NCI-H1092 (cell line): ENCODE results near the gene SRP19.
"Not testable (repeated sequence)": the region's sequence is repeated elsewhere in the genome, so short reads cannot be mapped to it uniquely, and the experiment has no call there.

ENCODE experiments used
- DNase-seq: peaks from one replicate; lab custom pipeline; 2025; lab: John Stamatoyannopoulos, UW

SRP19 gene

DNA sequence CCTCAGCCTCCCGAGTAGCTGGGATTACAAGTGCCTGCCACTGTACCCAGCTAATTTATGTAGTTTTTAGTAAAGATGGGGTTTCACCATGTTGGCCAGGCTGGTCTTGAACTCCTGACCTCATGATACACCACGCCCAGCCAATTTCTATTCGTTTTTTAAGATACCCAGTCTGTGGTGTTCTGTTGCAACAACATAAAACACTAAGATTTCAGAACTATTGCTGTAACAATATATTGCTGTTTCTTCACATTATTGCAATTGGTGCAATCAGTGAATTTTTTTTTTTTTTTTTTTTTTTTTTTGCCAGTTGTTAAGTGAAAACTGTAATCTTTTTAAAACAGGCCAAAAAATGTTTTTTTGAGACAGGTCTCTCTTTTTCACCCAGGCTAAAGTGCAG is 9.9 kb downstream of the SRP19 start:
- DNase-seq = no peak

DNA sequence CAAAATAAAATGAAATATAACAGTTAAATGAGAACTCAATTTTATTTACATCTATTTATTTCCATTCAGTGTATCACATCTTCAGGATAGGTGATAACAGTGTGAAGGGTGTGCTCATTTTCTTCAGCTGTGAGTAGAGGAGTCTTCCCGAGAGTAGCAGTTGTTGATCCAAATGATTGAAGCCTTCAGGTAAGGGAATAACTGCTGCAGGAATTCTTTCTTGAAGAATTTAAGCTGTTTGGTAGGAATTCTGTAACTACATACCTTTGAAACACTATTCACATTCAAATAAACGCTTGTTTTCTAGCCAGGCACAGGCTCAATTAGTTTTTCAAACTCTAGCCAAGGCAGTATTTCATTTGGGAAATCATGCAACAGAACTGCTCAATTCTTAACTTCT is 15.3 kb downstream of the SRP19 start:
- DNase-seq = no peak

DNA sequence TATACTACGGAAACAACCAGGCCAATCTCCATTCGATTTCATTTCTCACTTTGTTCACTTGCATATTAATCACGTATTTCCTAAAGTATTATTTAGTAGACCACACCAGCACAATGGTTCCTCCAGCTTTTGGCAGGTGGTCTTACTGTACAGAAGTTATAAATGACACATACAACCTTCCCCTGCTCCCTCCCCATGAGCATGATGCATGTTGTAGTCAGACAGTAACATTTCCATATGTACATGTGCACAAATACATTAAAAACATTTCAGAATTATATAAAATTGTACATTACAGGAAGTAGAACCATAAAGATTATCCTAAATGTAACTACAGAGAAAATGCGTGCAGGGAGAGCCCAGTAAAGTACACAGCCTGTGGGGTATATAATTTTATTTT is 17.0 kb downstream of the SRP19 start:
- DNase-seq = no peak

DNA sequence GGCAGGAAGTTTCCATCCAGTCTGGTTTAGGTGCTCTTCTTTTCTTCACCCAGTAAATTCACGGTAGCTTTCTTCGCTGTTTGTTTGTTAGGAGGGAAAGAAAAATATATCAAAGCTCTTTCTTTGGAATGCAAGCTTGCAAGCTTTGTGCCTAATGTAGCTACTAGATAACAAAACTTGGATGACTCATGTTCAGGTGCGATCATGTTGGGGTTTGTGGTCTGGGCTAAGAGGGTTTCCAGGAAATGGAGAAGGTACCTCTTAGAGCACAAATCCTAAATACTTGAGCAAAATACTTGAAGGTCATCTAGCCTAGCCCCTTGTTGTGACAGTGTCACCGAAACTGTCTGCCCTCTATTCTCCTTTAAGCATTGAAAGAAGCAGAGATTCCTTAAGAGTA is 17.7 kb downstream of the SRP19 start:
- no peak for DNase-seq

DNA sequence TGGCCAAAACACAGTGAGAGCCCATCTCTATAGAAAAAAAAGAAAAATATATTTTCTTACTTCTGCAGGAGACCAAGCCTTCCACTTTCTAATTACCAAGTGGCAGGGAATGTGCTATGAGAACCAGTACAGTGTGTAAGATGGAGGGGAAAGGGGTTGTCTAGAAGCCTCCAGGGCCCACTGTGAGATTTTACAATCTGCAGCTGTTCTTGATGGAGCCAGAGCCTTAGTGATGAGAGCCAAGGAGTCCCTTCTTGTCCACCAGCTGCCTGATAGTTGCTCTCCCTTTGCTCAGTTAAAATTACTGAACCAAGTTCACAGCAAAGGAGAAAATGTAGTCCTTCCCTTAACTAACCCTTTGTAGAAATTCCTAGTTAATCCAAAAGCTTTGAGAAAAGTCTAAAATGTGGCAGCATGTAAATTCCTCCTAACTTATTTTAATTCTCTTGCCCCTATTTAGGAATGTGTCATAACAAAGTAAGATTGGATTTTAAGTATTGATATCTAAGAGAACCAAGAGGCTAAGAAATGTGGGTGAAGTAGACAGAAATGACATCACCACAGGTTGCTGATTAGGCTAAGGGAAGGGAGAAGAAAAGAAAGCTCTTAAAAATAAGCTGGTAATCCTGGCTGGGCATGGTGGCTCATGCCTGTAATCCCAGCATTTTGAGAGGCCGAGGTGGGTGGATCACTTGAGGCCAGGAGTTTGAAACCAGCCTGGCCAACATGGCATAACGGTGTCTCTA is 19.3 kb downstream of the SRP19 start:
- DNase-seq = no peak

DNA sequence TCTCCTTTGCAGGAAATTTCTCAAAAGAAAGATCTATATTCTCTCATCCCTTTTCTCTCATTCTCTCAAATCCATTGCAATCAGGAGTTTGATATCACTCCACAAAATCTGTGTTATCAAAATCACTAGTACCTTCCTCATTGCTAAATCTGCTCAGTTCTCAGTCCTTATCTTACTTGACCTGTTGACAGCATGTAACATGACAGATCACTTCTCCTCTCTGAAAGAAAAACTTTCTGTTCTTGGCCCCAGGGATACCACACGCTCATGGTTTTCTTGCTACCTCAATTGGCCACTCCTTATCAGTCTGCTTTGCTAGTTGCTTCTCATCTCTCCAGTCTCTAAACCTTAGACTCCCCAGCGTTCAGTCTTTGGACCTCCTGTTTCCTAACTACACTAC is 22.1 kb downstream of the SRP19 start:
- DNase-seq = no peak

DNA sequence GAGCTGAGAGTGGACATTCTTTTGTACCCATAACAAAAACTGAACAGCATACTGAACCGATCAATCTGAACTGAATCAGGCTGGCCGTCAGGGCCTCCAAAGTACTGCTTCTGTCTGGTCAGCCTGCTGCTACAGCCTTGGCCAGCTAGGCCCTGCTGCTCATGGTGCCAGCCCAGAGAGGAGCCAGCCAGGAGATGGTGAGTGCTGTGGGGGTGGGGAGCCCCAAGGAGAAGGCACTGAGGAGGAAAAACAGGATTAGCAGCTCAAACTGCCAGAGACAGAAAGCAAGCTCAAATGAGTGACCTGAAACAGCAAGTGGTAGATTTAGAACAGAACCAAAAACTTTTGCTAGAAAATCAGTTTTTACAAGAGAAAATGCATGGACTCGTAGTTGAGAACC is 23.9 kb downstream of the SRP19 start:
- no peak for DNase-seq

DNA sequence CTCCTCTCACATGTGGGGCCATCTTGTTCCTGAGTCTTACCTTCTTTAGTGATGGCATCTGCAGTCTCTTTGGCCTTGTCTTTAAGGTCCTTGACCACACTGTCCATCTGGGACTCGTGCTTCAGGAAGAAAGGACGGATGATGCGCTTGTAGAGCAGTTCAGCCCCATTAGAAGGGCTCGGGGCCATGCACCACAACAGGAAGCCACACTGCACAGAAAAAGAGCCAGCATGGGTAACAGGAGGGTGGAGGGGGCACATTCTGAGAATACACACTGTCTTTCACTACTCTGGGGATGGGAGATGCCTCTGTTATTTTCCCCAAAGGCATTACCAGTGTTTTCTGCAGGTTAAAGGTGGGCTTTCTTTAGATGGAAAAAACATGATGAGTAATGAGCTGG is 25.9 kb downstream of the SRP19 start:
- DNase-seq = no peak

DNA sequence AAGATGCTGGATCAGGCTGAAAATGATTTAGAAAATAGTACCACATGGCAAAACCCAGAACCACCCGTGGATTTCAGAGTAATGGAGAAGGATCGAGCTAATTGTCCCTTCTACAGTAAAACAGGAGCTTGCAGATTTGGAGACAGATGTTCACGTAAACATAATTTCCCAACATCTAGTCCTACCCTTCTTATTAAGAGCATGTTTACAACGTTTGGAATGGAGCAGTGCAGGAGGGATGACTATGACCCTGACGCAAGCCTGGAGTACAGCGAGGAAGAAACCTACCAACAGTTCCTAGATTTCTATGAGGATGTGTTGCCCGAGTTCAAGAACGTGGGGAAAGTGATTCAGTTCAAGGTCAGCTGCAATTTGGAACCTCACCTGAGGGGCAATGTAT is 31.0 kb downstream of the SRP19 start:
- not testable (repeated sequence) for DNase-seq

DNA sequence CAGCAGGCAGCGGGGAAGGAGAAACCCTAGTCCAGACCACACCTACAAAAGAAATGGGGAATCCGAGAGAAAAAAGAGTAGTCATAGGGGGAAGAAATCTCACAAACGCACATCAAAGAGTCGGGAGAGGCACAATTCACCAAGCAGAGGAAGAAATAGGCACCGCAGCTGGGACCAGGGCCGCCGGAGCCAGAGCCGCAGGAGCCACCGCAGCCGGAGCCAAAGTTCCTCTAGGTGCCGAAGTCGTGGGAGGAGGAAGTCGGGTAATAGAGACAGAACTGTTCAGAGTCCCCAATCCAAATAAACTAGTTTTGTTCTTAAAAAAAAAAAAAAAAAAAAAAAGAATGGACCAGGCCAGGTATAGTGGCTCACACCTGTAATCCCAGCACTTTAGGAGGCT is 31.7 kb downstream of the SRP19 start:
- DNase-seq = no peak

DNA sequence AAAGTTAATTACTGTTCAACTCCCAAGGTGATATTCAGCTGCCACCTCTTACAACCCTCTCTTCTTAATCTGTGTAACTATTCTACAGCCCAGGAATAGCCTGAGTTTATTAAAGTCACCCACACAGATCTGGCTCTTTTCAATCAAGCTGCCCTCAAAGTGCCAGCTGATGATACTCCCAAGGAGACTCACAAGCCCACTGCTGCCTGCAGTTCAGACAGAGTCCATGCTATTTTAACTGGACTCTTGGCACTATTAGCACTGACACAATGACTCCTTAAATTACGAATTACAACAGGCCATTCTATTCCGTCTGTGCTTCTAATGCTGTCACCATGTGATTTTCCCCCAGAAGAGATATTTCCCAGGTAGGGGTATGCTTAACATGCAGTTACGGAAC is 34.6 kb downstream of the SRP19 start:
- DNase-seq = no peak

DNA sequence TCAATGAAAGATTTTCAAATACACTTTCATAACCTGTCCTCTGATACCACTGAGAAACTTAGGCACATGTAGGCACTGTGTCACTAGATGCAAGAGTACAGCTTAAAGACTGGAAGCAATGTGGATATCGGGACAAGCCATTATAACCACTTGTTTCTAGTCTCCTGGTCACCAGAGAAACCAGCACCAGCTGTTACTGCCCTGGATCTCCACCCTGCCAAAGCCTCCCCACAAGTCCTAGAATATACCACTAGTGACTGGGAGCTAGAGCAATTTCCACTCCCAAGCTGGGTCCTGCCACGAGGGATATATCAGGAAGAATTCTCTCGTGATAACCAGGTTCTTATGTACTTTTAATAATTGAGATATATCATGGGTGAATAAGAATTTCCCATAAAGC is 41.5 kb downstream of the SRP19 start:
- no peak for DNase-seq

DNA sequence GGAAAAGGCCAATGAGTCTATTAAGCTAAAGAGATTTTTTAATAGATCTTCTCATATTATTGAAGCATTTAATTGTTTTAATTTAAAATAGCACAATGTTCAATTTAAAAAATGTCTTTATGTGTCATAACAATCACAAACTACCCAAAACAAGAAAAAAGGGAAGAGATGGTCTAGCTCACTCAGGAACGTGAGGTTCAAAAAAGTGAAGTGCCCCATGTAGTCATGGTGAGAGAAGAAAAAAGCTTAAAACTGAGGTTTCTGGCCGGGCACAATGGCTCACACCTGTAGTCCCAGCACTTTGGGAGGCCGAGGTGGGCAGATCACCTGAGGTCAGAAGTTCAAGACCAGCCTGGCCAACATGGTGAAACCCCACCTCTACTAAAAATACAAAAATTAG is 43.9 kb downstream of the SRP19 start:
- not testable (repeated sequence) for DNase-seq

DNA sequence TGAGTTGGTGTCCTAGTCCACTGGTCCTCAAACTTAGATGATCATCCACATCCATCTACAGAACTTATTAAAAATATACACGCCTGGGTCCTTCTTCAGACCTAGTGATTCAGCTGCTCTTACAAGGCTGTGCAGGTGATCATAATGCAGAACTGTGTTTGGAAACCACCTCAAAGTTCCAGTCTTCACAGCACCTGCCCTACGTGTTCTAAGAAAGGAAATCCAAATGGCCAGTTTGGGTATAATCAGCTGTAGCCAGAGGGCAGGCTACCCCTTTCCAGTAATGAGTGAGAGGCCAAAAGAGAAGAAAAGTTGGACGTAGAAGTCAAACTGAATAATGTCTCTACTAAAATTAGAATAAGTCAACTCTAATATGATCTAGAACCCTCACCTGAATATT is 45.5 kb downstream of the SRP19 start:
- no peak for DNase-seq

DNA sequence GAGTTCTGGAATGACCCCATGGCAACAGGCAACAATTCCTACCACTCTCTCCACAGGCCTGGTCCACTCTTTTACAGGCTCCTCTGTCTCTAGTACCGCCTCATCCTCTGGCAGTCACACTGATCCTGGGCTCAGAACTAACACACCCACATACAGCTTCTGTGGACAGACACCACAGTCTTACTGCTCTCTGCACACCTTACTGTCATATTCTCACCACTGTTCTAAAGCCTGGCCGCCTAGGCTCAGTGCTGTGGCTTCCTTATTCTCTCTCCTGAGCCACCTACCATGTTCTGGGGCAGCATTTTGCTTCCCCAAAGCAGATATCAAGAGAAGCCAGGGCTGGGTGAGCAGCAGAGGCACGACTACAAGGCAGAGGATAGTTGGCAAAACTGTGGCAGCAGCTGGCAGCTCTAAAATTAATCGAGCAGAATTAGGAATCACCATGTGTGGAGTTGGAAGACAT is 46.1 kb downstream of the SRP19 start:
- DNase-seq = no peak

DNA sequence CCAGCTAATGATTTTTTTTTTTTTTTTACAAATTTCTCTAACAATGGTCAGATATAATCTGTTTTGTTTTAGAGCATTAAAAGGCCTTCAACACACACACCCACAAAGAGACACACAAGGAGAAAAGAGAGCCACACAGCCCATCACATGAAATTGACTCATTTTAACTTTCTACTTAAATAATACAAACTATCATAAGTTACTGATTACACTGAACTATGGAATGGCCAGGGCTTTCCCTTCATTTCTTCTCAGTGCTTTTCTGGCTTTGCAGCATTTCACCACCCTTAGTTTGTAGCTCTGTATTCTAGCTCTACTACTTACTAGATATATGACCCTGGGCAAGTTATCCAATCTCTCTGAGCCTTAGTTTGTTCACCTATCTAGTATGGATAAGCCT is 47.8 kb downstream of the SRP19 start:
- DNase-seq = no peak

DNA sequence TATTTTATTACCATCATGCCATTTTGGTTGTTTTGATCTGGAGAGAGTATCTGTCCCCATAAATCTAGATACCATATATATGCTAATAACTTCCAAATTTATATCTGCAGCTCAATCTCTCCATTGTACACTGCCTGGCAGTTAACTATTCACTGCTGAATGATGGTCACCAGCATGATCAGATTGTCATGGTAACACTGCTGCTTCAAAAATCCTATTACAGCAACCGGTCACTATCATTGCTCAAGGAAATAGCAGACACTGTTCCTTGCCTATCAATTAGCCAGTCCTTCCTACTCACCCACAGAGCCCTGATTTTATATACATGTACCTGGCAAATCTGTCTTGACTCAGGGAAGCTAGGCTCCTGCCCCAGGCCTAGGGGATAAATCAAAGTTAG is 49.4 kb downstream of the SRP19 start:
- no peak for DNase-seq

DNA sequence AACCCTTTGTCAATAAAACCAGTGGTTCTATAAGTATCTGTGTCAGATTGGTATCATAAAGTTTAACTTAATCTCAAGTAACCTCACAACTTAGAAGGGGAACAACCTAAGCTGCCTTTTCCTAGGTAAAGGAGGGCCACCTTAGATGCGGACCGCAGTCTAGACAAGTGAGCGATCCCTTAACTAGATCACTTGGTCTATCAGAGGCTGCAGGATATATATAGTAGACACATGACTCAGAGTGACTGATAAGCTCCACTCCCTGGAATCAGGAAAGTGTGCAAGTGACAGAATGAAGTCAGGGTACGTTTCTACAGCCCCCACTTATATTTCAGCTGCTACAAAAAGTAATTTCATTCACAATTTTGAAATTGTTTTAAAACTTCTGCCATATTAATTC is 53.5 kb downstream of the SRP19 start:
- DNase-seq = no peak

DNA sequence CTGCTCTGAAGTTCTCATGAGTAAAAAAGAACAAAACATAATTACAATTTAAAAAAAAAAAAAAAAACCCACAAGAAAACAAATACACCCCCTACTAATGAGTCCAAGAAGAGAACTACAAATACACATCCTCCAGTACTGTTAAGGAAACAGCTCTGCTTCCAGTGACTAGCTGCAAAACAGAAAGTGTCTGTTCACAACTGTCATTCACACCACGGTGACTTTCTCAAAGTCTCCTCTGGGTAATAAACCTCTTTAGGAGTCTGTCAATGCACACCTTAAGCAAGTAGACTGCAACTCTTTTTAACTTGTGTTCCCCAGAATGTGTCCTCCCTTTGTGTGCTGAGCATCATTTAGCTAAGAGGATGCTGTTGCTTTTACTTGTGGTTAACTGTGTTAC is 54.7 kb downstream of the SRP19 start:
- no peak for DNase-seq

DNA sequence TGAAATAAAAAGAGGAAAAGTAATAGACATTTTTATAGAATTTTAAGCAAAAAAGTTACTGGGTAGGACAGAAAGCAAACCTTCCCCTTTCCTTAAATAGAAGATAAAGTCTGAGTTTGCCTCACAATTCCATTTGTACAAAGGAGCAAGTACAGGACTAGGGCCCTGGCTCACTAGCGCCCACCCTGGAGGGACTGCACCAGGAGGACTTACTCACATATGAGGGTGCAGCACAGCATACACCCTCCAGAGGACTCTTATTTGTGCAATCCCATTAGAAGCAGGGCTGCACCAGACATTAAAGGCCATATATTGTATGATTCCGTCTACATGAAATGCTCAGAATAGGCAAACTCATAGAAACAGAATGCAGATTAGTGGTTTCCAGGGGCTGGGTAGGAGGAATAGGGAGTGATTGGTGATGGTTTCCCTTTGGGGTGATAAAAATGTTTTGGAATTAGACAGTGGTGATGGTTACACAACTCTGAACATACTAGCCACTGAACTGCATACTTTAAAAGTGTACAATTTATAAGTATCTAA is 56.4 kb downstream of the SRP19 start:
- DNase-seq = no peak

DNA sequence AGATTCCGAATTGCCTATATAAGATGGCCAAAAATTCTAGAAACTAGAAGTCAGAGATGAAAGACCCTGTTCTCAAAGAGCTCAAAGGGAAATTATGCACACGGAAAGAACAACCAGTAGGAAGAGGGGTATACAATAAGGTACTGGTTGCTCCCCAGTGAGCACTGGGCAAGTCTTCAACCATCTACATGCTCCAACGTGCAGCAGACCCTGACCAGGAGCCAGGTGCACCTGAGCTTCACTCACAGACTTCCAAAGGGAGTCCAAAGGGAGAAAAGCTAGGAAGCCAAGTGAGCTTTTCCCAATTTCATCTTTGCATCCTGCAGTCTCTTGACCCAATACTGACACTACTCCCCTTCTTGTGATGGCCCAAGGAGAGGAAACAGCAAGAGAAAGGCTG is 57.0 kb downstream of the SRP19 start:
- DNase-seq = no peak

DNA sequence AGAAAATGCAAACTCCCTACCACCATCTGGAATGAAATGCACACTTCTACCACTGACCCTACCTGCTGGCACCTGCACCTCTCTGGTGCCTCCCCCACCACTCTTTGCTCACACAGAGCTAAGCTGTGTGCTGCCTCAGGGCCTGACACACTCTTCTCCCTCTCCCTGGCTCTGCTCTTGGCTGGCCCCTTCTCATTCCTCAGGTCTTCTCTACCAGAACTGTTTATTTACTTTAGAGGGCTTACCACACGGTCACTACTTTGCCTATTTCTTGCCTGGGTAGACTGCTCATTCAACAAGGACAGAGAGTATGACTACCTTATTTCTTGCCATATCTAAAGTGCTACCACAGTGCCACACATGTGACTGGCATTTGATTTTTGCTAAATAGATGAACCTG is 57.6 kb downstream of the SRP19 start:
- no peak for DNase-seq
